ENCODE data around the gene EDN1.
"Not testable (repeated sequence)": the region's sequence is repeated elsewhere in the genome, so short reads cannot be mapped to it uniquely, and the experiment has no call there.

The EDN1 gene

DNA sequence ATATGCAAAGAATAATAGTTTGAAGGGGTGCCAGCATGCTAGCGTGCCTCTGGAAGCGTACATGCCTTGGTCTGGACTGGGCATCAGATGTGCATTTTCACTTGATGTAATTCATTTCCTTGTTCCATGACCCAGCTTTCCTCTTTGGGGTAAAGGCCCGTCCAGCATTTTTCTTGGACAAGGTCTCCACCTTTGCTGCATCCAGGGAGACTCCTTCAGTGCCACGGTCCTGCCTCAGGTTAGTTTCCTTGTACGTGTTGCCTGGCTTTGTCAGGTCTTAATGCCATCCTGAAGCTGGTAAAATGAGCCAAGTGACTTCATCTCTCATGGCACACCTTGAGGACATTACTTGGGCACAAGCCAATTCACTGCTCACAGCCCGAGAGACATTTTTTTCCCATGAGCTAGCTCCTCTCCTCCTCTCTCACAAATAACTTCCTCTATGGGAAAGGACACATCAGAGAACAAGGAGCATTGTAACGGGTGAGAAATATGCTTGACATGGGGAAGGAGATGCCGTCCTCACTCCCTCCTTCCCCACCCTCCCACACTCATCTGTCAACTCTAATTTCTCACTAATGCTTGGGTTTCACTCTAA is 23.9 kb downstream of the EDN1 start:
- TF ChIP-seq, protein P1, sequence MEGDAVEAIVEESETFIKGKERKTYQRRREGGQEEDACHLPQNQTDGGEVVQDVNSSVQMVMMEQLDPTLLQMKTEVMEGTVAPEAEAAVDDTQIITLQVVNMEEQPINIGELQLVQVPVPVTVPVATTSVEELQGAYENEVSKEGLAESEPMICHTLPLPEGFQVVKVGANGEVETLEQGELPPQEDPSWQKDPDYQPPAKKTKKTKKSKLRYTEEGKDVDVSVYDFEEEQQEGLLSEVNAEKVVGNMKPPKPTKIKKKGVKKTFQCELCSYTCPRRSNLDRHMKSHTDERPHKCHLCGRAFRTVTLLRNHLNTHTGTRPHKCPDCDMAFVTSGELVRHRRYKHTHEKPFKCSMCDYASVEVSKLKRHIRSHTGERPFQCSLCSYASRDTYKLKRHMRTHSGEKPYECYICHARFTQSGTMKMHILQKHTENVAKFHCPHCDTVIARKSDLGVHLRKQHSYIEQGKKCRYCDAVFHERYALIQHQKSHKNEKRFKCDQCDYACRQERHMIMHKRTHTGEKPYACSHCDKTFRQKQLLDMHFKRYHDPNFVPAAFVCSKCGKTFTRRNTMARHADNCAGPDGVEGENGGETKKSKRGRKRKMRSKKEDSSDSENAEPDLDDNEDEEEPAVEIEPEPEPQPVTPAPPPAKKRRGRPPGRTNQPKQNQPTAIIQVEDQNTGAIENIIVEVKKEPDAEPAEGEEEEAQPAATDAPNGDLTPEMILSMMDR (conservative IDR thresholded peaks at IDR 0.05; ENCODE audit: low read depth, low read length), result no peak
- DNase-seq (ENCODE audit: low read depth), result peak; percentile 73
- no peak overlapping the region for H3K4me3 ChIP-seq (ENCODE audit: low read length)

DNA sequence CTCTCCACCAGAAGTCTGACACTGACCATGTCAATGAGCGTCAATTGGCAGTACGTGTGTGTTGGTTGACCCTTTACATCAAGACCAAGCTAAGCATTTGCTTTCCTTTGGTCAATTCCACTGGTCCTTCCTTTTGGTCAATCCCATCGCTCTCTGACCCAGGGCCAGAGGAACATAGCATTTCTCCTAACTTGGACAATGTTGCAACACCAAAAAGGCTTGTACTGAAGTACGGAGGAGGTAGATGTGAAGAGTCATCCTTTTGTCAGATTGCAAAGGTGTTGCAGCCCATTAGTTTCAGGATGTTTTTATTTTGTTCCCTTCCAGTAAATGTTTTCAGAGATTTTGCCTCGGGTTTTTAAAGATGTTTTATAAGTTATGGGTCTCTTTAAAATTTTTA is 24.6 kb downstream of the EDN1 start:
- H3K4me3 ChIP-seq (ENCODE audit: low read length), result no peak overlapping the region
- TF ChIP-seq, protein P1 (conservative IDR thresholded peaks at IDR 0.05; ENCODE audit: low read depth, low read length), result no peak
- no peak for DNase-seq (ENCODE audit: low read depth)

DNA sequence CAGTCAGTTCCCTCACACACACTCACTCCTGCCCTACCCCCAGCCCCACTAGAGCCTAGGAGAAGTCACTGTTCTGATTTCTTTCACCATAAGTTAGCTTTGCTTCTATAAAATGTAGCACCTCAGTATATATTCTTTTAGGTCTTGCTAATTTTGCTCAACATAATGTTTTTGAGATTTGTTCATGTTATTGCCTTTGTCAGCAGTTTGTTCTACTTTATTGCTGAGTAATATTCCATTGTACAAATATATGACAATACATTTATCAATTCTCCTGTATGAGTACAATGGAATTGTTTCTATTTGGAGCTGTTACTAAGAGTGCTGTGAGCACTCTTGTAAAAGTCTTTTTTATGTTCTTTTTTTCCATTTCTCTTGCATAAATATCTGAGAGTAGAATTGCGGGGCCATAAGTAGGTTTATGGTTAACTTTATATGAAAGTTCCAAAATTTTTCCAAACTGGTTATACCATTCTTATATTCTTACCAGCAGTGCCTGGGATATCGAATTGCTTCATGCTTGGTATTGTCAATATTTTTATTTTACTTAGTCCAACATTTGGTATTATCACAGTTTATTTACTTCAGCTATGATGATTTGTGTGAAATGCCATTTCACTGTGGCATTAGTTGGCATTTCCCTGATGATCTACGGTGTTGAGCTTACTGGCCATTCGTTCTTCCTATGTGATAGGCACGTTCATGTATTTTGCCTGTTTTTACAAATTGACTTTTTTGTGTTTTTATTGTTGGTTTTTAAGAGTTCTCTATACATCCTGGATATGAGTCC is 25.3 kb downstream of the EDN1 start:
- H3K4me3 ChIP-seq (ENCODE audit: low read length), result no peak overlapping the region
- TF ChIP-seq, protein P1 (conservative IDR thresholded peaks at IDR 0.05; ENCODE audit: low read depth, low read length), result no peak
- no peak for DNase-seq (ENCODE audit: low read depth)

DNA sequence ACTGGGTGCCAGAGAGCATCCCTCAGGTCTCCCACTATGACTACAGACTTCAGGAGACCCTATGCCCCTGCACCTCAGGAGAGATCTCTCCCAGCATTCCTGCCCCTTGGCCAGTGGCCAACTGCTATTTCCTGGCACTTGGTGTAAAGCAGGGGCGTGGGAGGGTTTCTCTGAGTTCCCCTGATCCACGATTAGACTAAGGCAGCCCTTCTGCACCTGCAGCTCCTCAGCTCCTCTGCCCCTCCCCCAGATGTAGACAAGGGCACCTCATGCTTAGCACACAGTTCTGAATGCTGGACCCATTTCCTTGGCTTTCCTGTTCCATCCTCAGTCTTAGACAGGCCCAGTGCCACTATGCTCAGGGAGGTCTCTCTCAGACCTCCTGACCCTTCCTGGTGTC is 28.6 kb downstream of the EDN1 start:
- TF ChIP-seq, protein P1 (conservative IDR thresholded peaks at IDR 0.05; ENCODE audit: low read depth, low read length), result no peak
- no peak for DNase-seq (ENCODE audit: low read depth)
- no peak overlapping the region for H3K4me3 ChIP-seq (ENCODE audit: low read length)

DNA sequence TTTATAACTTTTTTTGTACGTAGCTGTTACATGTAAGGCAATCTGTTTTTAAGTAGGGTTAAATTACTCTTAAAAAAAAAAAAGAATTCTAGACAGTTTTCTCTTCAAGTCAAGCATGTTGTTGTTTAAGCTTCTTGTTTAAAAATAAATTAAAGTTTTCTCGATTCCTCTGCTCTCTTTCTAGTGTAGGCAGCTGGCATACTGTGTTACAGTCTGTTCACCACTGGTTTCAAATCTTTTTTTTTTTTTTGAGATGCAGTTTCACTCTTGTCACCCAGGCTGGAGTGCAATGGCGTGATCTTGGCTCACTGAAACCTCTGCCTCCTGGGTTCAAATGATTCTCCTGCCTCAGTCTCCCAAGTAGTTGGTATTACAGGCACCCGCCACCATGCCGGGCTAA is 29.9 kb downstream of the EDN1 start:
- not testable (repeated sequence) for DNase-seq (ENCODE audit: low read depth); H3K4me3 ChIP-seq (ENCODE audit: low read length)

DNA sequence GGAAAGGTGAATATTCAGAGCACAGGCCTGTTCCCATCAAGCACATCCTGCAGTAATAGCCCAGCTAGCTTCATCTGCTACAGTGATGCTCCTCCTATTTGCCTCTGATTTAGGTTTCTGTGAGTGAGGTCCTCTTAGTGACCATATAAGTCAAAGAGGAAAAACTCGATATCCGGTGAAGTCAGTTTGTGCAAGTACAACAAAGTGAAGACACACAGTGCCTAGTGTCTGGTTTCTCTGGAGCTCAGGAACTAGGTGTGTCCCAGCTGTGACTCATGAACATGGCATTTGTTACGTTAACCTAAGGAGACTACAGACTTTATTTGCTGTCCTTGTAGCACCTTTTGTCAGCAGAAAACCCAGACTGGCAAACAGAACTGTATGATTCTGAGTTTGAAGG is 33.9 kb downstream of the EDN1 start:
- TF ChIP-seq, protein P1 (conservative IDR thresholded peaks at IDR 0.05; ENCODE audit: low read depth, low read length), result no peak

DNA sequence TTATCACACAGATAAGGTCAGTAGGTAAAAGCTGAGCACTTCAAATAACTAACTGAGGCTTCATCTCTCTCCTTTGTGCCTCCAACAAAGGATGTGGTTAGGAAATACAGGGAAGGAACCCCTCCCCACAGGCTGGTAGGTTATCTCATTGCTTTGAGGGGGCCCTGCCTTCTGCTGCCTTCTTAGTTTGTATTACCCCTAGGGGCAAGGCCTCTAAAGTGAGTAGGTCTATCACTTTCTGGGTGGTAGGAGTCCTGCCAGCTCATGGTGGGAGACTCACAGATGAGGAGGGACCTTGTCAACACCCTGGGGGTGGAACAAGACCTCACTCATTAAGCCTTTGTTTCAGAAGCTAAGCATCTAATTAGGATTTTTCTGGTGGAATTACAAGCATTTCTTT is 34.6 kb downstream of the EDN1 start:
- no peak for DNase-seq (ENCODE audit: low read depth)
- TF ChIP-seq, protein P1 (conservative IDR thresholded peaks at IDR 0.05; ENCODE audit: low read depth, low read length), result no peak
- H3K4me3 ChIP-seq (ENCODE audit: low read length), result no peak overlapping the region

More for the DNA sequence above, 33.9 kb downstream of the EDN1 start:
- no peak overlapping the region for H3K4me3 ChIP-seq (ENCODE audit: low read length)
- peak; percentile 67 for DNase-seq (ENCODE audit: low read depth)
